Keratinocyte (primary cell): Measurements from ENCODE around the gene PELI1. TPM values are rescaled to one million over a fixed set of nuclear protein-coding genes. Genes with fewer than 3 reads are reported as not detected.

Source experiments
- DNase-seq: peaks from one replicate; pipeline ENCODE4 v3.0.0-alpha.2; 2011; ENCODE audit warnings: low read depth, missing footprints, low spot score
- FAIRE-seq: peaks from 2 replicates; lab custom pipeline; 2011; peaks lifted over from hg19 to GRCh38; lab: Jason Lieb, UNC
- H2AFZ ChIP-seq: 2 replicates; pipeline ENCODE4 v1.6.0; 2012; ENCODE audit warnings: low read length, control low read depth, inconsistent platforms; ENCODE audit not compliant: control insufficient read depth
- H3K27ac ChIP-seq: 2 replicates; pipeline ENCODE4 v1.5.1; 2011; ENCODE audit warnings: low read length; ENCODE audit not compliant: control insufficient read depth, insufficient read depth
- H3K27me3 ChIP-seq: 3 replicates; pipeline ENCODE4 v1.6.0; 2011; ENCODE audit warnings: low read length; ENCODE audit not compliant: control insufficient read depth, insufficient read depth; ENCODE audit errors: extremely low read depth
- H3K36me3 ChIP-seq, 2 experiments: 2 replicates in 1 of 2; 3 replicates in 1 of 2; pipeline ENCODE4 v1.5.1; 2011; ENCODE audit warnings: low read length in 2 of 2, mild to moderate bottlenecking in 1 of 2; ENCODE audit not compliant: control insufficient read depth in 2 of 2, insufficient read depth in 2 of 2; ENCODE audit errors: extremely low read depth in 1 of 2
- H3K4me1 ChIP-seq: 3 replicates; pipeline ENCODE4 v1.5.1; 2011; ENCODE audit warnings: low read length; ENCODE audit not compliant: control insufficient read depth, insufficient read depth; ENCODE audit errors: extremely low read depth
- H3K4me2 ChIP-seq: 3 replicates; pipeline ENCODE4 v1.6.0; 2011; ENCODE audit warnings: low read depth, low read length; ENCODE audit not compliant: control insufficient read depth, insufficient read depth; ENCODE audit errors: extremely low read depth
- H3K4me3 ChIP-seq, 3 experiments: fragments of 200-600 bp in 1 of 3; sonication (generic) in 1 of 3; 2 replicates in 2 of 3; 3 replicates in 1 of 3; pipeline ENCODE4 v1.5.1; 2011 to 2016; ENCODE audit warnings: low read length in 3 of 3, mild to moderate bottlenecking in 3 of 3, control low read depth in 2 of 3, inconsistent platforms in 1 of 3, low read depth in 1 of 3, mixed read lengths in 1 of 3, mixed run types in 1 of 3, moderate library complexity in 1 of 3; ENCODE audit not compliant: control insufficient read depth in 2 of 3, insufficient read depth in 2 of 3; ENCODE audit errors: extremely low read depth in 1 of 3
- H3K79me2 ChIP-seq: 2 replicates; pipeline ENCODE4 v1.6.0; 2012; ENCODE audit warnings: low read length; ENCODE audit not compliant: control insufficient read depth, insufficient read depth
- H3K9ac ChIP-seq: 3 replicates; pipeline ENCODE4 v1.6.0; 2011; ENCODE audit warnings: low read length; ENCODE audit not compliant: control insufficient read depth, insufficient read depth; ENCODE audit errors: extremely low read depth
- H3K9me1 ChIP-seq: 3 replicates; pipeline ENCODE4 v1.6.0; 2011; ENCODE audit warnings: low read length; ENCODE audit not compliant: control insufficient read depth, insufficient read depth; ENCODE audit errors: extremely low read depth
- H3K9me3 ChIP-seq: 2 replicates; pipeline ENCODE4 v1.5.1; 2012; ENCODE audit warnings: low read depth, low read length; ENCODE audit not compliant: control insufficient read depth
- H4K20me1 ChIP-seq: 3 replicates; pipeline ENCODE4 v1.6.0; 2011; ENCODE audit warnings: low read length; ENCODE audit not compliant: control insufficient read depth, insufficient read depth; ENCODE audit errors: extremely low read depth
- CTCF ChIP-seq, 3 experiments: IDR thresholded peaks in 1 of 3; conservative IDR thresholded peaks in 1 of 3; optimal IDR thresholded peaks in 1 of 3; 2 replicates in 2 of 3; 3 replicates in 1 of 3; pipeline versions ENCODE3 to v1.5.1; 2011; ENCODE audit warnings: low read length in 3 of 3, mild to moderate bottlenecking in 3 of 3, moderate library complexity in 2 of 3, control low read depth in 1 of 3, inconsistent platforms in 1 of 3; ENCODE audit not compliant: insufficient read depth in 2 of 3; ENCODE audit errors: extremely low read depth in 1 of 3
- EZH2 ChIP-seq: IDR thresholded peaks from one replicate; pipeline ENCODE4 v1.6.1; 2012; ENCODE audit warnings: inconsistent platforms, mild to moderate bottlenecking, low read length, moderate library complexity
- dilution Hi-C: fragments of 300-500 bp; cut with MboI; formaldehyde crosslinking; loops from one replicate; pipeline ENCODE4 v1.7.0; 2020; ENCODE audit warnings: low sequenced_read_pairs; ENCODE audit not compliant: extremely low pct_ligation_motif_present
- polyA plus RNA-seq, 5 experiments: library from polyadenylated mRNA; depleted of rRNA in 3 of 5; stranded (reverse) in 3 of 5; stranded (forward) in 1 of 5; unstranded in 1 of 5; fragments of >200 nt; gene quantifications; 1 replicate in 1 of 5; 2 replicates in 3 of 5; 3 replicates in 1 of 5; pipeline versions ENCODE4 v1.2.1 to v1.2.3, GENCODE V29; 2011 to 2012; ENCODE audit warnings: missing spikeins in 2 of 5, low read depth in 1 of 5, low replicate concordance in 1 of 5

PELI1 gene
- polyA plus RNA-seq, 1 donor (not counting 4 experiments of a cell fraction or from before 2014, with no cell fraction given), result 21.2 TPM

GRCh38 chr2:64164629-64165028, 20.4 kb upstream of the PELI1 start:
- dilution Hi-C loops, result no loop called here
- H3K79me2 ChIP-seq, result no peaks in the 10 kb centered on the region
- no peak overlapping the region for H3K27ac ChIP-seq
- no peaks in the 10 kb centered on the region for H3K9me1 ChIP-seq
- DNase-seq, result no peak
- peaks cover 25% of the 10 kb centered on the region for H3K4me1 ChIP-seq
- no peaks in the 10 kb centered on the region for H3K36me3 ChIP-seq
- no peak overlapping the region for H2AFZ ChIP-seq
- TF ChIP-seq EZH2 (no peak), CTCF (optimal IDR thresholded peaks at IDR 0.05 in 1 of 3, IDR thresholded peaks at IDR 0.05 in 1 of 3, conservative IDR thresholded peaks at IDR 0.05 in 1 of 3; ENCODE audit: extremely low read depth in 1 of 3, insufficient read depth in 2 of 3, low read length in 3 of 3) (no peak)
- H4K20me1 ChIP-seq, result no peaks in the 10 kb centered on the region
- no peak overlapping the region for H3K4me3 ChIP-seq
- H3K9me3 ChIP-seq, result no peaks in the 10 kb centered on the region
- no peaks in the 10 kb centered on the region for H3K27me3 ChIP-seq
- H3K4me2 ChIP-seq, result no peak overlapping the region
- no peak overlapping the region for H3K9ac ChIP-seq
- no peak for FAIRE-seq

- TF ChIP-seq EZH2 (no peak), CTCF (optimal IDR thresholded peaks at IDR 0.05 in 1 of 3, IDR thresholded peaks at IDR 0.05 in 1 of 3, conservative IDR thresholded peaks at IDR 0.05 in 1 of 3; ENCODE audit: extremely low read depth in 1 of 3, insufficient read depth in 2 of 3, low read length in 3 of 3) (no peak)
- FAIRE-seq, result no peak
- no peak for DNase-seq
- peaks cover 14% of the 10 kb centered on the region for H3K4me1 ChIP-seq
- H3K79me2 ChIP-seq, result no peaks in the 10 kb centered on the region
- no peak overlapping the region for H3K27ac ChIP-seq
- no peaks in the 10 kb centered on the region for H3K9me1 ChIP-seq
- H4K20me1 ChIP-seq, result no peaks in the 10 kb centered on the region
- H3K36me3 ChIP-seq, result no peaks in the 10 kb centered on the region
- H3K27me3 ChIP-seq, result no peaks in the 10 kb centered on the region
- H3K4me2 ChIP-seq, result no peak overlapping the region
- no peaks in the 10 kb centered on the region for H3K9me3 ChIP-seq
- dilution Hi-C loops, result no loop called here
- H3K9ac ChIP-seq, result no peak overlapping the region
- no peak overlapping the region for H3K4me3 ChIP-seq
- no peak overlapping the region for H2AFZ ChIP-seq
These were observed 18.3 kb upstream of the PELI1 start for GRCh38 chr2:64162516-64162915.
